Naive thymus-derived CD8-positive, alpha-beta T cell (primary cell): ENCODE data around the gene CD320. TPM values are rescaled to one million over a fixed set of nuclear protein-coding genes. Genes with fewer than 3 reads are reported as not detected.
A peak's percentile ranks its signal among the peaks of the same experiment; 100 is the strongest.

Source experiments
- ATAC-seq, 2 donors: fragments of 150-1000 bp; cut with Tn5 transposase in 1 of 2; sonication (Bioruptor Pico), chemical (Tn5 transposase) in 1 of 2; 1 replicate in 1 of 2; 2 replicates in 1 of 2; pipeline ENCODE4 v1.10.0; 2021; ENCODE audit warnings: mild to moderate bottlenecking in 2 of 2, moderate library complexity in 2 of 2
- POLR2A ChIA-PET: fragments of 350-600 bp; sonication (Branson Sonifier 250); formaldehyde crosslinking; loops from one replicate; lab custom pipeline; 2021; ENCODE audit warnings: antibody characterized with exemption; lab: Charles Lee
- DNase-seq, 10 donors: peaks; one replicate each; pipeline versions ENCODE4 v3.0.0 to v3.0.0-alpha.2; 2020 to 2022
- H3K27ac Mint-ChIP-seq, 10 donors: one replicate each; pipeline ENCODE4 v1.8.0; 2020 to 2022; ENCODE audit warnings: mild to moderate bottlenecking in 10 of 10, mixed read lengths in 10 of 10, moderate library complexity in 4 of 10, inconsistent platforms in 1 of 10
- H3K27me3 Mint-ChIP-seq, 5 donors: one replicate each; pipeline ENCODE4 v1.8.0; 2021 to 2022; ENCODE audit warnings: mixed read lengths in 5 of 5
- H3K36me3 Mint-ChIP-seq, 3 donors: one replicate each; pipeline ENCODE4 v1.8.0; 2020 to 2022; ENCODE audit warnings: mixed read lengths in 3 of 3, mild to moderate bottlenecking in 2 of 3, inconsistent platforms in 1 of 3
- H3K4me1 Mint-ChIP-seq, 4 donors: one replicate each; pipeline ENCODE4 v1.8.0; 2021 to 2022; ENCODE audit warnings: mixed read lengths in 4 of 4
- H3K4me3 Mint-ChIP-seq, 10 donors: one replicate each; pipeline ENCODE4 v1.8.0; 2020 to 2022; ENCODE audit warnings: mild to moderate bottlenecking in 10 of 10, mixed read lengths in 10 of 10, moderate library complexity in 6 of 10, inconsistent platforms in 1 of 10
- H3K9me3 Mint-ChIP-seq, 9 donors: one replicate each; pipeline ENCODE4 v1.8.0; 2020 to 2022; ENCODE audit warnings: mixed read lengths in 9 of 9, mild to moderate bottlenecking in 3 of 9, inconsistent platforms in 1 of 9, moderate library complexity in 1 of 9
- polyA plus RNA-seq, 3 donors: library from polyadenylated mRNA; unstranded; fragments of 300-500 nt; fragmentation: Illumina TruSeq; gene quantifications; one replicate each; pipeline ENCODE4 v1.2.3, GENCODE V29; 2021
- total RNA-seq, 8 experiments: library from RNA in 2 of 8; stranded (reverse) in 2 of 8; gene quantifications; one replicate each; pipeline ENCODE4 v1.2.3 and lab custom pipeline; 2021 to 2026

CD320 gene
- total and polyA plus RNA-seq, 5 experiments from 2014 or later = 33.9 to 58.0 (median 51.9) TPM

DNA sequence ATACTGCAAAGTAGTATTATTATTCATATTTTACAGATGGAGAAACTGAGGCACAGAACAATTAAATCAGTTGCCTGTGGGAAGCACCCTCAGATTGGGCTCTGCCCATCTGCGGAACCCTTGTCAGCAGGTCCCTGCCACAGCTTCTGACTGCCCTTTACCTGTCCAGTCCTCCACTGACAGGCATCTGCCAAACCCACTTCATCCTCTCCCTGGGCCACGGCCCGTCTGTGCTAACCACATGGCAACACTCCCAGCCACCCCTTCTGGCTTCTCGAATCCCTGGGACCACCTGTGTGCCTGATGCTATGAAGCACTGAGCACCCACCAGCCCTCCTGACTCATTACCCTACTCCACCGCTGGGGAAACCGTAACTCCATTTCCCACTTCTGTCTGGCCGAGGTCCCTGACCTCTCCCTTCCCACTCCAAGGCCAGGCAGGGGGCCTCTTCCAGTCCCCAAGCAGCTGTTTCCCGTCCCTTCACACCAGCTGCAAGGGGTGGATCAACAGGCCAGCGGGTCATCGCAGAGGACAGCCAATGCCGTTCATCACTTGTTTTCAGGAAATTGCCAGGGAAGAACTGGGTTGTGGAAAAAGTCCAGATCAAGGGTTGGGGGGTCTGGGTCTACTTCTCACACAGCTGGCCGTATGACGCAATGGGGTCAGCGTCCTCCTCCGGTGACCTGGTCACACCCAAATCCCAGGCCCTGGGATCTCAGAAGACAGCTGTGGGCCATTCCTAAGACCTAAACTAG is 32.4 kb upstream of the CD320 start:
- H3K27me3 Mint-ChIP-seq = peaks cover 9 to 27% (median 17%) of the 10 kb centered on the region in 5 donors
- H3K27ac Mint-ChIP-seq = peak overlapping the region in 2 of 10 donors; percentile 22 to 78
- H3K36me3 Mint-ChIP-seq = no peaks in the 10 kb centered on the region
- no peak for DNase-seq
- no peaks in the 10 kb centered on the region for H3K9me3 Mint-ChIP-seq
- no peak for ATAC-seq
- peaks cover 8 to 27% (median 17%) of the 10 kb centered on the region in 4 donors for H3K4me1 Mint-ChIP-seq
- POLR2A ChIA-PET = interaction anchor here (0.5 to 0.8 kb wide), 3 partner anchors 12 to 215 kb away, joined by 3 to 4 read pairs (median 4); no protein-coding TSS in a partner anchor
- no peak overlapping the region for H3K4me3 Mint-ChIP-seq

DNA sequence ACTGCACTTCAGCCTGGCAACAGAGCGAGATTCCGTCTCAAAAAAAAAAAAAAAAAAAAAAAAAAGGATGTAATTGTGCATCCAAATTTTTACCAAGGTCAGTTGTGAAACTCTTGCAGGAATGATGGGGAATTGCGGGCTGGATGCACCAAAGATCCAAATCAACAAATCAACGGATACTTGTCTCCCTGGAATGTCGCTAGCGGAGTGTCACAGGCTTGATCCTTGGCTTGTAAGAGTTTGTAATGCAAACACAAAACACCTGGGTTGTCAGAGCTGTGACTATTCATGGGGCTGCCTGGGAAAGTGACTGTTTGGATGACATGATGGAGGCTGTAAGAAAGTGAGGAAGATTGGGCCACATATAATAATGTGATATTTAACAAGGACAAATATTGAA is 30.7 kb upstream of the CD320 start:
- ATAC-seq = no peak
- Mint-ChIP-seq H3K4me1 (peaks cover 8 to 31% (median 15%) of the 10 kb centered on the region in 4 donors), H3K27ac (peak overlapping the region in 1 of 10 donors; percentile 4), H3K4me3 (peak overlapping the region in 1 of 10 donors; percentile 47), H3K36me3 (no peaks in the 10 kb centered on the region), H3K9me3 (no peaks in the 10 kb centered on the region), H3K27me3 (peaks cover 9 to 31% (median 19%) of the 10 kb centered on the region in 5 donors)
- DNase-seq = no peak
- POLR2A ChIA-PET = no interaction called here

DNA sequence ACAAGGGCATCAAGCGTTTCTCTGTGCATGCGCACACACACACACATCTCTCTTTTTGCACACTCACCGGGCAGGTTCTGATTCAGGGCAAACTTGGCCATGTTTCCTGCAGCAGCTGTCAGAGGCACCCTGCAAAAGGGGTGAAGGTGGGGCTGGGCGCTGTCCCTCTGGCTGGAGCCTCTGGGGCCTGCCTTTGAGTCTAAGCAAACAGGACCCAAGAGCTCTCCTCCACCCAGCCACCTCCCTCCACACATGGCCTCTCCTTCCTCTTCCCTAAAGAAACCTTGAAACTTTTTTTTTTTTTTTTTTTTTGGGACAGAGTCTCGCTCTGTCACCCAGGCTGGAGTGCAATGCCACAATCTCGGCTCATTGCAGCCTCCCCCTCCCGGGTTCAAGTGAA is 29.6 kb upstream of the CD320 start:
- no peak for DNase-seq
- no peak for ATAC-seq
- peaks cover 4 to 23% (median 8%) of the 10 kb centered on the region in 4 donors for H3K4me1 Mint-ChIP-seq
- POLR2A ChIA-PET = no interaction called here
- H3K27ac Mint-ChIP-seq = no peak overlapping the region
- H3K36me3 Mint-ChIP-seq = peaks cover 0 to 3% (median 0%) of the 10 kb centered on the region in 3 donors
- no peaks in the 10 kb centered on the region for H3K9me3 Mint-ChIP-seq
- peaks cover 9 to 34% (median 19%) of the 10 kb centered on the region in 5 donors for H3K27me3 Mint-ChIP-seq
- peak overlapping the region in 1 of 10 donors; percentile 14 for H3K4me3 Mint-ChIP-seq

DNA sequence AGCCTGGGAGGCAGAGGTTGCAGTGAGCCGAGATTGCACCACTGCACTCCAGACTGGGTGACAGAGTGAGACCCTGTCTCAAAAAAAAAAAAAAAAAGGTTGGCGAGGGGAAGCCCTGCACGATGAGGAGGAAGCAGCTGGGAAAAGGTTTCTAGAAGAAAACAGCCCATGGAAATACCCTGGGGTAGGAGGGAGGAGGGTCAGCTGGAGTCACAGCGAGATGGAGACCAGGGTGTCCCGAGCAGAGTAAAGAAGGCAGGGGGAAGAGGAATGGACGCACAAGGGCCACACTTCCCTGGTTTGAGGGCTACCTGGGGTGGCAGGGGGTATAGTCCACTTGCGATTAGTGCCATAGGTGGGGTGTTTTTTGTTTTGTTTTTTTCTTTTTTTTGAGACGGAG is 28.5 kb upstream of the CD320 start:
- Mint-ChIP-seq H3K4me3 (no peak overlapping the region), H3K9me3 (no peaks in the 10 kb centered on the region), H3K36me3 (peaks cover 0 to 3% (median 0%) of the 10 kb centered on the region in 3 donors), H3K4me1 (peaks cover 4 to 17% (median 8%) of the 10 kb centered on the region in 4 donors), H3K27ac (no peak overlapping the region), H3K27me3 (peaks cover 9 to 34% (median 19%) of the 10 kb centered on the region in 5 donors)
- POLR2A ChIA-PET = interaction anchor here (0.6 kb wide), 2 partner anchors 120 to 145 kb away, joined by 3 read pairs; no protein-coding TSS in a partner anchor
- DNase-seq (no peak), ATAC-seq (no peak)

DNA sequence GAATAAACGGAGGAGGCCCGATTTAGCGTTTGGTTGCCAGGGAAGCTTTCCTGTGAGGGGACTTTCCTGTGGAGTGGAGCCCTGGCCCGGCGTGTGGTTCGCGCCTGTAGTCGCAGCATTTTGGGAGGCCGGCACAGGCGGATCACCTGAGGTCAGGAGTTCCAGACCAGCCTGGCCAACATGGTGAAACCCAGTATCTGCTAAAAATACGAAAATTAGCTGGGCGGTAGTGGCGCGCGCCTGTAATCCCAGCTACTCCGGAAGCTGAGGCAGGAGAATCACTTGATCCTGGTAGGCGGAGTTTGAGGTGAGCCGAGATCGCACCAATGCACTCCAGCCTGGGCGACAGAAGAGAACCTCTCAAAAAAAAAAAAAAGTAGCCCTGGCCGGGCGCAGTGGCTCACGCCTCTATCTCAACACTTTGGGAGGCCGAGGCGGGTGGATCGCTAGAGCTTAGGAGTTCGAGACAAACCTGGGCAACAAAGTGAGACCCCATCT is 28.0 kb upstream of the CD320 start:
- DNase-seq = peak in 1 of 10 donors; percentile 56
- no peak overlapping the region for H3K27ac Mint-ChIP-seq
- peaks cover 4 to 16% (median 7%) of the 10 kb centered on the region in 4 donors for H3K4me1 Mint-ChIP-seq
- peaks cover 0 to 3% (median 0%) of the 10 kb centered on the region in 3 donors for H3K36me3 Mint-ChIP-seq
- POLR2A ChIA-PET = interaction anchor here (0.6 kb wide), 1 partner anchor 146 kb away, joined by 3 read pairs; no protein-coding TSS in a partner anchor
- no peaks in the 10 kb centered on the region for H3K9me3 Mint-ChIP-seq
- H3K4me3 Mint-ChIP-seq = peak overlapping the region in 9 of 10 donors; percentile 50 to 77 (median 66)
- H3K27me3 Mint-ChIP-seq = peaks cover 9 to 34% (median 19%) of the 10 kb centered on the region in 5 donors
- no peak for ATAC-seq

DNA sequence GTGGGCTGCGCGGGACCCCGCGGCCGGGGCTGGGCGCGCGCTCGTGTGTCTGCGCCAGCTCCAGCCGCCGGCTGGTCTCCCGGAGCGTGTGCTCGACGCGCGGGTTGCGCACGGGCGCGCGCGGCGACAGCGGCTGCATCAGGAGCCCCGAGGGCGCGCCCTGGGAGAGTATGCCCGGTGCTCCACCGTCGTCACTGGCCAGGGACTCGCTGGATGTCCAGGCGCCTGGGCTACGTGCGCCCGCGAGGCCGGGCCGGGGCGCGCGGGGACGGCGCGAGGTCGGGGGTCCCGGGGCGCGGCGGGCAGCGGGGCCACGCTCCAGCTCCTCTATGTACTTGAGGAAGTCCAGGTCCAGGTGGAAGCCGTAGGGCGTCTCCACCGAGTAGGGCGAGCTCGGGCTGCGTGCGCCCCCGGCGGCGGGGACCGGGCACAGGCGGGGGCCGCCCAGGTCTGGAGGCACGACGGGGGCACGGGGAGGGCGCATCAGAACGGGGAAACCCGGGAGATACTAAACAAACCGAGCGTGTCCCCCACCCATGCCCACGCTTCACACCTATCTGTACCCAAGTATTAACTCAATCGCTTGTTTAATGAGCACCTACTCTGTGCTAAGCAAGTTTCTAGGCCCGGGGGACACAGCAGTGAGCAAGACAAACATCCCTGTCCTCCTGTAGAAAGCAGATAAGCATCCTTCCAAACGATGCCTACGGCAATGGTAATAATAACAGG is 27.3 kb upstream of the CD320 start:
- no peaks in the 10 kb centered on the region for H3K9me3 Mint-ChIP-seq
- POLR2A ChIA-PET = interaction anchor here (0.5 to 1.9 kb wide), 2 partner anchors 14 to 25 kb away, joined by 3 to 11 read pairs; partner anchors contain the start of genes NDUFA7 and RPS28

DNA sequence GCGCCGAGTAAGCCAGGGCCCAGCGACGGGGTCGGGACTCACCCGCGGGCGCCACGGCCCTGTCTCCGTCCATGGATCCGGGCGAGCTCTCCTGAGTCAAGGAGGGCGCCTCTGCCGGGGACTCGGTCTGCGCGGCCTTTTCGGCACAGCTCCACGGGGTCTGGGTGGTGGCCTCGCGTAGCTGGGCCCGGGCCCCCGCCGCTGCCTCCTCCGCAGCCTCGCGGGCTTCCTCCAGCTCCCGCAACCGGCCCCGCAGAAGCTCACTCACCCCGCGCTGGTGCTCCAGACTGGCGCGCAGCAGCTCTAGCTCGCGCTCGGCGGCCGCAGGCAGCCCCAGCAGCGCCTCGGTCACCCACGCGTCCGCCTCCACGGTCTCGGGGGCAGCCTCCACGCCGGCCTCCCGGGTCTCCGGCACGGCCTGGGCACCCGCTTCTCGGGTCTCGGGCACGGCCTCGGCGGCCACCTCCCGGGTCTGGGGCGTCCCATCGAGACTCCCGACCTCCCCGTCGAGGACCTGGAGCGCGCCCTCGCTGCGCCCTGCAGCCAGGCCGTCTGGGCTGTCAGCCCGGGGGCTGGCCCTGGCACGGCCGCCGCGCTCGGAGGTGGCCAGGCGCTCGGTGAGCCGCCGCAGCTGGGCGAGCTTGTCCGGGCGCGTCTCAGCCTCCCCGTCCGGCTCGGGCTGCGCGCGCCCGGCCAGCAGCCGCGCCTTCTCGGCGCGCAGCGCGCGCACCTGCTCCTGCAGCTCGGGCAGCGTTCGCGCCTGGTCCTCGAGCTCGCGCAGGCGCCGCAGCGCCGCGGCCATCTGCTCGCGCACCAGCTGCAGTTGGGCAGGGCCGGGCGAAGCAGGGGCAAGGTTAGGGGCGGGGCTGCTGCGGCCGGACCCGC is 26.5 kb upstream of the CD320 start:
- no peak overlapping the region for H3K27ac Mint-ChIP-seq
- peaks cover 9 to 34% (median 19%) of the 10 kb centered on the region in 5 donors for H3K27me3 Mint-ChIP-seq
- POLR2A ChIA-PET = interaction anchor here (0.5 to 1.9 kb wide), 3 partner anchors 13 to 249 kb away, joined by 3 to 11 read pairs (median 5); partner anchors contain the start of genes NDUFA7 and RPS28
- H3K4me1 Mint-ChIP-seq = peaks cover 0 to 10% (median 5%) of the 10 kb centered on the region in 4 donors
- peak overlapping the region in 3 of 10 donors; percentile 27 to 56 (median 29) for H3K4me3 Mint-ChIP-seq
- H3K36me3 Mint-ChIP-seq = peaks cover 0 to 3% (median under 1%) of the 10 kb centered on the region in 3 donors
- DNase-seq (peak in 1 of 10 donors; percentile 55), ATAC-seq (peak; percentile 41 to 49)
- H3K9me3 Mint-ChIP-seq = no peaks in the 10 kb centered on the region

More for the DNA sequence above, 27.3 kb upstream of the CD320 start:
- DNase-seq = peak in 2 of 10 donors; percentile 14 to 19
- Mint-ChIP-seq H3K4me3 (peak overlapping the region in 9 of 10 donors; percentile 50 to 77 (median 66)), H3K27me3 (peaks cover 9 to 34% (median 19%) of the 10 kb centered on the region in 5 donors), H3K27ac (no peak overlapping the region), H3K36me3 (peaks cover 0 to 3% (median 0%) of the 10 kb centered on the region in 3 donors), H3K4me1 (peaks cover 3 to 12% (median 5%) of the 10 kb centered on the region in 4 donors)
- ATAC-seq = peak; percentile 63 to 76

DNA sequence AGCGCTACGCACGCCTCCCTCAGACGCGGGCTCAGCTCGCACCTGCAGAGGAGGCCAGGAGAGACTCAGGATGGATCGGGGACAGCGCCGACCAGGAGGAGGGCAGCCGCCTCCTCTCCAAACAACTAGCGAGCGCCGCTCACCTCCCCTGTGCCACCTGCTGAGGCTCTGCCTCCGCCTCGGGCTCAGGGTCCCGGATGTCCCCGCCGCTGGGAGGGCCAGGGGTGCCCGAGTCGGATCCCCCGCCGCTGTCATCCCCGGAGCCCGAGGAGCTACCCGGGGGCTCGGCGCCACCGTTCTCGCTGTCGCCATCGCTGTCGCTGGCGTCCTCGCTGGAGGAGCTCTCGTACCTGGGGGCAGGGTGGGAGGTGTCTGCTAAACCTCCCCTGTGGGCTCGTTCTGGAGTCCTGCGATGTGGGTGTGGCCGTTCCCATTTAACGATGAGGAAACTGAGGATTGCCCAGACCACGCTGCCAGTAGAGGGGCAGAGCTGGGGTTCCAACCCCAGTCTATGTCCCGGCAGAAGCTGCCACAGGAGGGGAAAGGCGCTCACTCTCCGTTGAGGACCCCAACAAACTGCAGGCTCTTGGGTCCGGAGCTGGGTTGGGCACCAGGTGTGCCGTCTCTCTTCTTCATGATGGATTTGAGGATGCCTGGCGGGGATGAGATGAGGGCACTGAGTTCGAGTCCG is 25.8 kb upstream of the CD320 start:
- ATAC-seq (peak in 1 of 2 donors; percentile 23), DNase-seq (peak in 1 of 10 donors; percentile 14)
- H3K4me3 Mint-ChIP-seq = peak overlapping the region in 4 of 10 donors; percentile 18 to 56 (median 28)
- POLR2A ChIA-PET = interaction anchor here (0.6 to 1.9 kb wide), 2 partner anchors 12 to 66 kb away, joined by 3 to 11 read pairs; partner anchors contain the start of genes NDUFA7 and RPS28
- H3K27ac Mint-ChIP-seq = no peak overlapping the region
- H3K27me3 Mint-ChIP-seq = peaks cover 9 to 32% (median 17%) of the 10 kb centered on the region in 5 donors
- H3K4me1 Mint-ChIP-seq = peaks cover 0 to 10% (median 5%) of the 10 kb centered on the region in 4 donors
- peaks cover 0 to 3% (median 2%) of the 10 kb centered on the region in 3 donors for H3K36me3 Mint-ChIP-seq
- H3K9me3 Mint-ChIP-seq = no peaks in the 10 kb centered on the region

DNA sequence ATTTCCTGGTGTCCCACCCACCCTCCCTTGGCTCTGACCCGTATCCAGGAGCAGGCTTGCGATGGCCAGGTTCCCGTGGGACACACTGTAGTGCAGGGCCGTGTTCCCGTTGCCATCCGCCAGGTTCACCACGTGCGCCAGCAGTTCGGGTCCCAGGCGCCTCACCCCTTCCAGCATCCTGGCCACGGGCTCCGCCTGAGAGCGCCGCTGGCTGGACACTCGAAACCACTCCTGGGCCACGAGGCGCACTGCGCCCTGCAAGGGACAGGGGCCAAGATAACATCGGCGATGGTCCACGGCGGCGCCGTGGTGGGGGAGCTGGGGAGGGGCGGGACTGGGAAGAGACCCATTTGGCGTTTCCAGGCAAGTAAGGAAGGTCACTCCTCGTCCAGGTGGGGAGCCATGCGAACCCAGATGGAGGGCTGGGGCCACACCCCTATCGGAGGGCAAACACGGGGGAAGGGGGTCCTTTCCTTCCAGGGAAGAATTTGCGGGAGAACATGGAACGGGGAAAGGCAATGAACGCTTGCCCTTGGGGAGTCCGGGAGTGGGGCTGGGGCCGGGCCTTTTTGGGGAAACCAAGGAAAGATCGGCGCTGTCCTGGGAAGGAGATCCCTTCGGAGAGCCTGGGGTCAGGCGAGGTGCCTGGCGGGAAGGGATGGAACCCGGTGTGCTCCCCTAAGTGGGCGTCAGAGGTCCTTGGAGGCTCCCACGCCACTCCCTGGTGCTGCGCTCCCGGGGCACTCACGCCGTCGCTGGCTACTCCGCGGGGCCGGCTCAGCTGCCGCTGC is 25.0 kb upstream of the CD320 start:
- Mint-ChIP-seq H3K9me3 (no peaks in the 10 kb centered on the region), H3K27me3 (peaks cover 6 to 28% (median 12%) of the 10 kb centered on the region in 5 donors), H3K4me3 (peak overlapping the region in 5 of 10 donors; percentile 10 to 68 (median 38)), H3K27ac (no peak overlapping the region), H3K36me3 (peaks cover 0 to 3% (median 2%) of the 10 kb centered on the region in 3 donors), H3K4me1 (peaks cover 0 to 10% (median 4%) of the 10 kb centered on the region in 4 donors)
- DNase-seq (peak in 1 of 10 donors; percentile 43), ATAC-seq (no peak)
- POLR2A ChIA-PET = interaction anchor here (0.6 to 1.9 kb wide), 2 partner anchors 11 to 65 kb away, joined by 3 to 11 read pairs; partner anchors contain the start of genes NDUFA7 and RPS28

DNA sequence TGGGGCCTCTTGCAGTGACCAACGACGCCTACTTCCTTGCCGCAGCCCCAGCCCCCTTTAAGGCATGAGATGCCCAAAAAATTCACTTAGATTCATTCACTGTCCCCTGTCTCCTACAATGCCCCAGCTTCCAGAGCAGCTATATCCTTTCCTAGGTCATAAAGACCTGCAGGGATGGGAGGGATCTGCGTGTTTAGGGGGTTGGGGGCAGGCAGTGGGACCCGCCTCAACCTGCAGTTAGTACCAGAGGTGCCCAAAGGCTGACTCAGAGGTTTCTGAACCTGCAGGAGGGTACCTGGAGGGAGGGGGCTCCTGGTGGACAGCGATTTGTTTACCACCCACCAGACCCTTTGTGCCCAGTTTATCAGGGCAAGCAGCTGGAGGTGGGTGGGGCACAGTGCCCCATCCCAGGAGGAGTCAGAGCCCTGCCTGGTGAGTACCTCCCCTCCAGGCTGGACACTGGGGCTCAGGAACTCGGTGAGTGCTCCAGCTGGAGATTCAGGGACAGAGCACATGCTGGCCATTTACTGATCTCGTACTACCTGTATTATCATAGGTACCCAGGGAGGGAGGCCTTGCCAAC is 23.2 kb upstream of the CD320 start:
- Mint-ChIP-seq H3K27me3 (peaks cover 0 to 14% (median 7%) of the 10 kb centered on the region in 5 donors), H3K4me1 (peaks cover 0 to 10% (median 3%) of the 10 kb centered on the region in 4 donors), H3K27ac (no peak overlapping the region), H3K36me3 (peaks cover 0 to 3% (median 2%) of the 10 kb centered on the region in 3 donors), H3K9me3 (no peaks in the 10 kb centered on the region), H3K4me3 (no peak overlapping the region)
- DNase-seq (no peak), ATAC-seq (no peak)
- POLR2A ChIA-PET = interaction anchor here (1.6 kb wide), 1 partner anchor 10 kb away, joined by 12 read pairs; the partner anchor contains the start of genes NDUFA7 and RPS28
